GM12875 (cell line): ENCODE data around the gene ITGA2B.
A peak's percentile ranks its signal among the peaks of the same experiment; 100 is the strongest.

ENCODE experiments used
- H3K4me3 ChIP-seq: one replicate; pipeline ENCODE4 v1.5.1; 2011; ENCODE audit warnings: low read depth, low read length, control low read depth
- TF ChIP-seq, protein P1 (sequence below): IDR thresholded peaks from 2 replicates; pipeline ENCODE4 v1.5.1; 2011; ENCODE audit warnings: low read depth, mild to moderate bottlenecking, control low read depth, inconsistent platforms, low read length, moderate library complexity, borderline replicate concordance; ENCODE audit not compliant: insufficient read depth

The ITGA2B gene

DNA sequence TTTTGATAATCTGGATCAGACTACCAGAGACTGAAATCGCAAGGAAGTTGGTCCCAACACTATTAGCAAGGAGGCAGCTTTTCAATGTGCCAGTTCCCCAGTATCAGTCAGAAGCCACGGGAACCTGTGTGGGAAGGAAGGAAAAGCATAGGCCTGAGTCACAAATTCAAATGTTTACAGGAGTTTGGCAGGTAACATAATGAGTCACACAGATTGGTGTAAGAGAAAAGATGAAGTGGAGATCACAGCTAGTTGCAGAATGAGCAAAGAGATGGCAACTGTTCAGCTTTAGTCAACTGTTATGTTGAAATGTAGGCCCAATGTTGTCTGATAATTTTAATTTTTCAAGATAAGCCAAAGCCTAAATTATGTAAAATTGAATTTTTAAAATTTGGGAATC, 28.1 kb upstream of the ITGA2B start:
- TF ChIP-seq, protein P1, sequence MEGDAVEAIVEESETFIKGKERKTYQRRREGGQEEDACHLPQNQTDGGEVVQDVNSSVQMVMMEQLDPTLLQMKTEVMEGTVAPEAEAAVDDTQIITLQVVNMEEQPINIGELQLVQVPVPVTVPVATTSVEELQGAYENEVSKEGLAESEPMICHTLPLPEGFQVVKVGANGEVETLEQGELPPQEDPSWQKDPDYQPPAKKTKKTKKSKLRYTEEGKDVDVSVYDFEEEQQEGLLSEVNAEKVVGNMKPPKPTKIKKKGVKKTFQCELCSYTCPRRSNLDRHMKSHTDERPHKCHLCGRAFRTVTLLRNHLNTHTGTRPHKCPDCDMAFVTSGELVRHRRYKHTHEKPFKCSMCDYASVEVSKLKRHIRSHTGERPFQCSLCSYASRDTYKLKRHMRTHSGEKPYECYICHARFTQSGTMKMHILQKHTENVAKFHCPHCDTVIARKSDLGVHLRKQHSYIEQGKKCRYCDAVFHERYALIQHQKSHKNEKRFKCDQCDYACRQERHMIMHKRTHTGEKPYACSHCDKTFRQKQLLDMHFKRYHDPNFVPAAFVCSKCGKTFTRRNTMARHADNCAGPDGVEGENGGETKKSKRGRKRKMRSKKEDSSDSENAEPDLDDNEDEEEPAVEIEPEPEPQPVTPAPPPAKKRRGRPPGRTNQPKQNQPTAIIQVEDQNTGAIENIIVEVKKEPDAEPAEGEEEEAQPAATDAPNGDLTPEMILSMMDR, result no peak
- no peak overlapping the region for H3K4me3 ChIP-seq

DNA sequence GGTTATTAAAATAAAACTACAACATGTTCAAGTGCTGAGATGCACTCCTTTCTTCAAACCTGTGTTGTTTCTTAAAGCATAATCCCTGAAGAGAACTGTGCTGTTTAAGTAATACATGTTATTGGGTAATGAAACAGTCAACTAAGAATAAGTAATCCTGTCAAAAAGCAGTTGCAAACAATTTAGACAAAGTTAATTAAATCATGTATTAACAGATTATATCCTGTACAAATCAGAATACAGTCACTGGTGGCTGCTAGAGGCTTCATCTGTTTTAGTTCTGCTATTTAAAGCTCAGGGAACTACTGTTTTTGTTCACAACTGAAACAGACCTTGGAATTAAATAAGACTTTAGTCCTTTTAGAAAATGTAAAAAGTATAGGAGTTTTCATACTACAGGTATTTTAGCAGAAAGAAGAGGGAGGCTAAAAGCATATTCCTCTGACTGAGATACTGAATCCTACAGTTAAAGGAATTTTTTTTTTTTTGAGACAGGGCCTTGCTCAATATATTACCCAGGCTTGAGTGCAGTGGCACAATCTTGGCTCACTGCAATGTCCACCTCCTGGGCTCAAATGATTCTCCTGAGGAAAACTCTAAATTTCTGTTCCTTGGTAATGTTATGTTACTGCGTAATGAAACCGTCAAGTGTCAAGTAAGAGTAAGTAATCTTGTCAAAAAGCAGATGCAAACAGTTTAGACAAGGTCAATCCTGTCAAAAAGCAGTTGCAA, 27.3 kb upstream of the ITGA2B start:
- no peak overlapping the region for H3K4me3 ChIP-seq
- TF ChIP-seq, protein P1, result no peak

DNA sequence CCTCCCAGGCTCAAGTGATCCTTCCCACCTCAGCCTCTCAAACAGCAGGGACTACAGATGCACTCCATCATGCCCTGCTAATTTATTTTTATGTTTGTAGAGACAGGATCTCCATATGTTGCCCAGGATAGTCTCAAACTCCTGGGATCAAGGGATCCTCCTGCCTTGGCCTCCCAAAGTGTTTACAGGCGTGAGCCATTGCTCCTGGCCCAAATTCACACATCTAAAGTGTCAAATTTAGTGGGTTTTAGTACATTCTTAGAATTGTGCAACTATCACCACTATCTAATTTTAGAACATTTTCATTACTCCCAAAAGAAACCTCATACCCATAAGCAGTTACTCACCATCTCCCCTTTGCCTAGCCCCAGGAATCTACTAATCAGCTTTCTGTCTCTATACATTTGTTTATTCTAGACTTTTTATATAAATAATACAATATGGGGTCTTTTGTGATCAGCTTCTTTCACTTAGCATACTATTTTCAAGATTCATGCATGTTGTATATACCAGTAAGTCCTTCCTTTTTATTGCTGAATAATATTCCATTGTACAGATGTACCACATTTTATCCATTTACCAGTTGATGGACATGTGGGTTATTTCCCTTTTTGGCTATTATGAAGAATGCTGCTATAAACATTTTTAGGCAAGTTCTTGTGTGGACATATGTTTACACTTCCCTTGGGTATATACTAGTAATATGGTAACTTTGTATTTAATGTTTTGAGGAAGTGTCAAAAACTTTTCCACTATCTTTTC, 25.1 kb upstream of the ITGA2B start:
- H3K4me3 ChIP-seq, result no peak overlapping the region
- TF ChIP-seq, protein P1, result no peak

DNA sequence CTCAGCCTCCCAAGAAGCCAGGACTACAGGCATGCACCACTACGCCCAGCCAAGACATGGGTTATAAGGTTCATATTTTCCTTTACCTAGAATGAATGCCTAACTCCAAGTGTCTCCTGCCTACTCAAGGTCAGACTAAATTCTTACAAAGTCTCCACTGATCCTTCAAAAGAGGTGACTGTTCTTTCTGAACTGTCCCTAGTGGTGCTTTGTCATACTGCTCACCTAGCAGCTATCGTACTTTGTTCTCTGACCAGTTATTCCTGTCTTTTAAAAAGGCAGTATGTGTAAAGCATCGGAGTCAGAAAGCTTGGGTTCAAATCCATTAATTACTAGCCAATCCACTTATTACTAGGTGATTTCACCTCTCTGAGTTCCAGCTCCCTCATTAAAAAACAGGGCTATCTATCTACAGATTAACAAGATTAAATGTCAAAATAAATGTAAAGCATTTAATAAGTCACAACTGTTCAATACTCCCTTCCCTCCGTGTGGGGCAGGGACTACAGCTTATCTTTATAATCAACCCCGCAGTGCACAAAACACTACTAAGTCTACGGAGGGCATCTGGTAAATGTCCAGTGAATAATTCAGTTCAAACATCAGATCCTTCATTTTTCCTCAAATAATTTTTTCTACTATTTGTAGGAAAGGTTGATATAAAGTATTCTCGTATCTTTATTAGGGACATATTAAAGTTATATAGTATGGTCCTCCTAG, 20.0 kb upstream of the ITGA2B start:
- H3K4me3 ChIP-seq, result no peak overlapping the region
- TF ChIP-seq, protein P1, result peak; percentile 27; the same call in 1 of the 2 replicates

DNA sequence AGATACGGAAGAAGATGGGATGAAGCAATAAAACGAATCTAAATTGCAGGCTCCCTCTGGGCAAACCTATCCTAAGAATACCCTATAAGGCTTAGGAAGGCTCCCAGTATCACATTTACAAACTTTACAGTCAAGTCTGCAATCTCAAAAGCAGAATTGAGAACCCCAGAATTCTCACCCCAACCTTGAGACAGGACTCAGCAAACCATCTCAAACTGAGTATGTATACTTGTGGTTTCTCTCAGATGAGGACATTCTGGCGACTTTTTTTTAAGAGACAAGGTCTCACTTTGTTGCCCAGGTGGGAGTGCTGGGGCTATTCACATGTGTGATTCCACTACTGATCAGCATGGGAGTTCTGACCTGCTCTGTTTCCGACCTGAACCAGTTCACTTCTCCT, 19.3 kb upstream of the ITGA2B start:
- TF ChIP-seq, protein P1, result no peak
- no peak overlapping the region for H3K4me3 ChIP-seq

DNA sequence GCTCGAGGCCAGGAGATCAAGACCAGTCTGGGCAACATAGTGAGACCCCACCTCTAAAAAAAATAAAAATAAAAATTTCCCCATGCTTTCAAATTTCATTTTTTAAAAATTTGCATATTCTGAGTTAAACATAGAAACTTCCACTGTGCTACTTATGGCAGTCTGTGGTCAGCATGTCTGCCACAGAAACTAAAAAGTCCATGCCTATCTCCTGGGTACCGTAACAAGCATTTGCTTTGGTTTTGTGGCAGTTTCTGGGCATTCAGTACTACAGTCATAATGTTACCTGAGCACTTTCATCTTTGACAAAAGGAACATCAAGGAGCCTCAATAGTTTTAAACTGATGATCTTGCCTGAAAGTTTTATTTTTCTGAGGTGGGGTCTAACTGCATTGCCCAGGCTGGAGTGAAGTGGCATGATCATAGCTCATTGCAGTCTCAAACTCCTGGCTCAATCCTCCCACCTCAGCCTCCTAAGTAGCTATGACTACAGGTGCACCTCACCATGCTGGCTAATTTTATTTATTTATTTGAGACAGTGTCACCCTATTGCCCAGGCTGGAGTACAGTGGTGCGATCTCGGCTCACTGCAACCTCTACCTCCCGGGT, 13.2 kb upstream of the ITGA2B start:
- no peak overlapping the region for H3K4me3 ChIP-seq
- TF ChIP-seq, protein P1, result no peak
